ENCODE data around the gene ALDH3A1. TPM values are rescaled to one million over a fixed set of nuclear protein-coding genes. Genes with fewer than 3 reads are reported as not detected.

ALDH3A1 gene
- total and polyA plus RNA-seq, 2 experiments from 2014 or later = 0.17 to 0.21 TPM

GRCh38 chr17:19744922-19745757 lies 3.0 kb downstream of the ALDH3A1 start:
- no peaks in the 10 kb centered on the region for H3K36me3 Mint-ChIP-seq (ENCODE audit: low read depth)
- Histone ChIP-seq H3K27me3 (ENCODE audit: insufficient read depth) (peaks cover 5% of the 10 kb centered on the region; the same call in 1 of the 2 replicates), H3K4me3 (peak overlapping the region; percentile 50), H3K27ac (ENCODE audit: low read depth) (no peak overlapping the region), H3F3A (replicated peaks; ENCODE audit: low read depth) (0 out of 2 replicates have a peak, but pooled peaks cover 3% of the 10 kb centered on the region), H3K79me2 (replicated peaks; ENCODE audit: insufficient read depth) (no peaks in the 10 kb centered on the region), H4K20me1 (replicated peaks; ENCODE audit: insufficient read depth) (no peaks in the 10 kb centered on the region), H3K36me3 (ENCODE audit: insufficient read depth) (no peaks in the 10 kb centered on the region), H3K9me2 (ENCODE audit: insufficient read depth) (no peaks in the 10 kb centered on the region), H3K4me2 (peak overlapping the region; percentile 77), H3K4me1 (ENCODE audit: insufficient read depth) (peaks cover 10% of the 10 kb centered on the region; the same call in 1 of the 2 replicates), H2AFZ (peak overlapping the region; percentile 99)
- TF ChIP-seq, protein P1, sequence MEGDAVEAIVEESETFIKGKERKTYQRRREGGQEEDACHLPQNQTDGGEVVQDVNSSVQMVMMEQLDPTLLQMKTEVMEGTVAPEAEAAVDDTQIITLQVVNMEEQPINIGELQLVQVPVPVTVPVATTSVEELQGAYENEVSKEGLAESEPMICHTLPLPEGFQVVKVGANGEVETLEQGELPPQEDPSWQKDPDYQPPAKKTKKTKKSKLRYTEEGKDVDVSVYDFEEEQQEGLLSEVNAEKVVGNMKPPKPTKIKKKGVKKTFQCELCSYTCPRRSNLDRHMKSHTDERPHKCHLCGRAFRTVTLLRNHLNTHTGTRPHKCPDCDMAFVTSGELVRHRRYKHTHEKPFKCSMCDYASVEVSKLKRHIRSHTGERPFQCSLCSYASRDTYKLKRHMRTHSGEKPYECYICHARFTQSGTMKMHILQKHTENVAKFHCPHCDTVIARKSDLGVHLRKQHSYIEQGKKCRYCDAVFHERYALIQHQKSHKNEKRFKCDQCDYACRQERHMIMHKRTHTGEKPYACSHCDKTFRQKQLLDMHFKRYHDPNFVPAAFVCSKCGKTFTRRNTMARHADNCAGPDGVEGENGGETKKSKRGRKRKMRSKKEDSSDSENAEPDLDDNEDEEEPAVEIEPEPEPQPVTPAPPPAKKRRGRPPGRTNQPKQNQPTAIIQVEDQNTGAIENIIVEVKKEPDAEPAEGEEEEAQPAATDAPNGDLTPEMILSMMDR (conservative IDR thresholded peaks at IDR 0.05; ENCODE audit: low read depth in 2 of 2) = peak; percentile 66 to 85
- TF ChIP-seq STAT1 (IDR thresholded peaks at IDR 0.05; ENCODE audit: unreplicated experiment) (no peak), POLR2AphosphoS5 (IDR thresholded peaks at IDR 0.05; ENCODE audit: low read depth) (peak; percentile 66)
- H3K27ac Mint-ChIP-seq = no peak overlapping the region
- H3K4me1 Mint-ChIP-seq = peaks cover 19% of the 10 kb centered on the region
- peaks cover 15% of the 10 kb centered on the region for H3K27me3 Mint-ChIP-seq (ENCODE audit: insufficient read depth, low read depth, poor library complexity)
- ATAC-seq (peak; percentile 92), DNase-seq (ENCODE audit: low spot score) (peak; percentile 94)
- H3K9me3 Mint-ChIP-seq = no peaks in the 10 kb centered on the region
- H3K4me3 Mint-ChIP-seq = peak overlapping the region; percentile 71

GRCh38 chr17:19744492-19744891 lies 3.6 kb downstream of the ALDH3A1 start:
- Histone ChIP-seq H3K4me2 (peak overlapping the region; percentile 83), H3F3A (replicated peaks; ENCODE audit: low read depth) (0 out of 2 replicates have a peak, but pooled peaks cover 3% of the 10 kb centered on the region), H3K79me2 (replicated peaks; ENCODE audit: insufficient read depth) (no peaks in the 10 kb centered on the region), H3K36me3 (ENCODE audit: insufficient read depth) (no peaks in the 10 kb centered on the region), H4K20me1 (replicated peaks; ENCODE audit: insufficient read depth) (no peaks in the 10 kb centered on the region), H3K27me3 (ENCODE audit: insufficient read depth) (peaks cover 5% of the 10 kb centered on the region; the same call in 1 of the 2 replicates), H3K27ac (ENCODE audit: low read depth) (no peak overlapping the region), H3K4me1 (ENCODE audit: insufficient read depth) (peaks cover 10% of the 10 kb centered on the region; the same call in 1 of the 2 replicates), H3K9me2 (ENCODE audit: insufficient read depth) (no peaks in the 10 kb centered on the region), H2AFZ (peak overlapping the region; percentile 85; the same call in 1 of the 2 replicates), H3K4me3 (peak overlapping the region; percentile 50)
- Mint-ChIP-seq H3K4me1 (peaks cover 19% of the 10 kb centered on the region), H3K9me3 (no peaks in the 10 kb centered on the region), H3K36me3 (ENCODE audit: low read depth) (no peaks in the 10 kb centered on the region), H3K27me3 (ENCODE audit: insufficient read depth, low read depth, poor library complexity) (peaks cover 15% of the 10 kb centered on the region), H3K4me3 (peak overlapping the region; percentile 71), H3K27ac (no peak overlapping the region)
- ATAC-seq (peak; percentile 50), DNase-seq (ENCODE audit: low spot score) (no peak)
- no peak for TF ChIP-seq POLR2AphosphoS5 (IDR thresholded peaks at IDR 0.05; ENCODE audit: low read depth)
- TF ChIP-seq ZNF331 (CRISPR knock-in tag; IDR thresholded peaks at IDR 0.05; ENCODE audit: low read depth) = no peak
